Activated CD4-positive, alpha-beta T cell treated with anti-CD3 and anti-CD28 coated beads, Interleukin-2, Interleukin-4, amounts not matched to agents 100 ng/mL and 50 ng/mL, durations not matched to agents 16 hours and 8 hours (primary cell): ENCODE measurements around the gene C3orf22.

Source experiments
- DNase-seq: peaks from one replicate; pipeline ENCODE4 v3.0.0-alpha.2; 2020; ENCODE audit warnings: low spot score

Gene C3orf22

DNA sequence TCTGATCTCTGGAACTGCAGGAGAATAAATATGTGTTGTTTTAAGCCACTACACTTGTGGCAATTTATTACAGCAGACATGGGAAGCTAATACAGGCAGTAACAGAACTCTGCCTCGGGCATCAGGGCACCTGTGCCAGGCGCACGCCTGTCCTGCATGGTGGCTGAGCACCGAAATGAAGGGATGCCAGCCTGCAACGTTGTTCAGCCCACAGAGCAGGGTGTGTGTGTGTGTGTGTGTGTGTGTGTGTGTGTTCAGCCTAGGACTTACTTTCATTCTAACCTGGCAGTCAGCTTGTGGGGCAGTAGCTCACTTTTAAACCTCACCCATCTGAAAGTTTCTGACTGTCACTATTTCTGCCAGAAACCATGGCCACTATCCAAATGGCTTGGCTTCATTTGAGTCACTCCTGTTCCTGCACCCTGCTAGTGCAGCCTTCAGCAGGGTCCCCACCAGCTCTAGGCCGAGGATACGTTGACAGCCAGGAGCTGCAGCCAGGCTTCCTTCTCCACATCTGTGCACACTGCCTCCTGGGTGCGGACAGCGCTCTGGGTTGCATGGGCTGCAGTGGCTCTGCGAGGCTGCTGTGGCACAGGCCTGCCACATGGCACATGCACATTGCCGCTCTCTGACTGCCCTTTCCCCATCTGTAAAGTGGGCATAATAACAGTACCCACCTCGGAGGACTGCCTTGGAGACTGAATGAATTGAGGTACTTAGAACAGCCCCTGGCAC, 45.6 kb downstream of the C3orf22 start:
- no peak for DNase-seq

- DNase-seq: no peak
Measured at GRCh38 chr3:126512026-126512425, 46.7 kb downstream of the C3orf22 start.

DNA sequence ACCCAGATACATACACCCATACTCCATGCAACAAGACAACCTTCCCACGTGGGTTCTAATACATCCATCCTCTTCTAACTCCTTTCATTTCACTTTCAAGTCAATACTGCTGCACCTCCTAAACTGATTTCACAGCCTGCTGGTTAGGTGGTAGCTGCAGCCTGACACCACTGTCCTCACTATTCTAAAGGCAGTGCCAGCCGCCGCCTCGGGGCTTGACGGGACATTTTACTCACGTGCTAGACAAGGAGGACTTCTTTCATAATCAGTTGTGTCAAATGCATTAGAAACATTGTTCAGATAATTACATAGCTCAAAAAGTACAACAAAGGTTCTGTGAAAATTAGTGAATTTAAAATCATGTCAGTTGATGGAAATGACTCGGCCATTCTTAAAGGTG, 47.4 kb downstream of the C3orf22 start:
- no peak for DNase-seq

GRCh38 chr3:126510308-126510910, 48.3 kb downstream of the C3orf22 start:
- DNase-seq: no peak

DNA sequence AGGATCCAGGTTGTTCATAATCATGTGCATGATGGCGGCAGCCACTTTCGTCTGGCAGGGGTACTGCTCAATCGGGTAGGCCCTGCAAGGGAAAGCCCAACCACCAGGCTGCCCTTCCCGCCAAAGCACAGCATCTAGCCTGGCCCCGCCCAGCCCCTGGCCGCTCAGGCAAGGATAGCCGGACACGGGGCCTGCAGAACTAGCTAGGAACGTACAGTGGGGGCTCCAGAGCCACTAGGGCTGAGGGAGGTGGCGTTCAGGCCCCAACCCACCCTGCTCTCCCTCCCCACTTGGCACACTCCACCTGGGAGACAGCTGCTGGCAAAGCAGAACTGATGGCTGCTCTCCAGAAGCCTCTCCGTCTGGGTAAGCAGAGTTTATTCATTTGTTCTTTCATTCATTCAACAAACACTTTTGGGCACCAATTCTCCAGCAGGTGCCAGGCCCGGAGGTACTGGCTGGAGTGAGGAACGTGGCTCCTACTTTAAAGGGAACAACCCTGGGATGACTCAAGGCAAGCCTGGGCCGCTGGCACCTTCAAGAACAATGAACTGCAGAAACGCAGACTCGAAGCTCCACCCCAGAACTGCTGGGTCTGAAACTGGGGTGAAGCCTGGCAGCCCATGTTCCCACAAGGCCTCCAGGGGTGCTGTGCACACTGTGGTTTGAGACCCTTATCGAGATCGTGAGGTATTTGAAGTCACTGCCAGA, 49.0 kb downstream of the C3orf22 start:
- DNase-seq: no peak

- DNase-seq: no peak
Measured at GRCh38 chr3:126508564-126508964, 50.2 kb downstream of the C3orf22 start.

DNA sequence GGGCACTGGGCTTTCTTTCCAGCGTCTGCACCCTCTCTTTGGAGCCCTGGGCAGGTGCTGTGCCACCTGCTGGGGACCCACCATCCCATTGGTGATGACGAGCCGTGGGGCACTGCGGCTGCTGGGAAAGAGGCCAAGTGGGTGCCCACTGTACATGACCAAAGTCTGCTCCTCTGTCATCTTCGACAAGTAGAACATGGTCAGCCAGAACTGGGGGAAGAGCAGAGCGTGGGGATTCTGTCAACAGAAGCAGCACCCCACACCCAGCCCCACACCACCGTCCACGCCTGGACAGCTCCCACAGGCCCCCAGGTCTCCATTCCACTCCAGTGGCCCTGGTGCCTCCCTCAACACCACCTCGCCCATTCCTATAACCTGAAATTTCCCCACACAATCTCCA, 50.8 kb downstream of the C3orf22 start:
- DNase-seq: no peak

DNA sequence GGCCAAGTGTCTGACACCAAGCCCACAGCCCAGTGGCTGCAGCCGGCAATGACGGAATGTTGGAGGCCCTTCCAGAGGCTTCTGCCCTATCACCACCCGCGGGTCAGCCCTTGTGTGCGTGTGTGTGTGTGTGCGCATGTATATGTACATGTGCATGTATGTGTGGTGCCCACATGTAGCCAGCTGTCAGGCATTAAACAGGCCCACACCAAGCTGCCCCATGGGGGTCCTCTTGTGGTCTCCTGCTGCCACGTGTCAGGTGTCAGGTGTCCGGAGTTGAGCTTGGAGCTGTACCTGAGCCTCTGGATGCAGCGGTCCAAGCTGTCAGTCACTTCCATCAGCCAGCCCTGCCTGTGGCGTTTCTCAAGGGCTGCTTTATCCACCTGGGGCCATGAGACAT, 55.0 kb downstream of the C3orf22 start:
- DNase-seq: no peak

- no peak for DNase-seq
Measured at GRCh38 chr3:126502656-126503055, 56.1 kb downstream of the C3orf22 start.

DNA sequence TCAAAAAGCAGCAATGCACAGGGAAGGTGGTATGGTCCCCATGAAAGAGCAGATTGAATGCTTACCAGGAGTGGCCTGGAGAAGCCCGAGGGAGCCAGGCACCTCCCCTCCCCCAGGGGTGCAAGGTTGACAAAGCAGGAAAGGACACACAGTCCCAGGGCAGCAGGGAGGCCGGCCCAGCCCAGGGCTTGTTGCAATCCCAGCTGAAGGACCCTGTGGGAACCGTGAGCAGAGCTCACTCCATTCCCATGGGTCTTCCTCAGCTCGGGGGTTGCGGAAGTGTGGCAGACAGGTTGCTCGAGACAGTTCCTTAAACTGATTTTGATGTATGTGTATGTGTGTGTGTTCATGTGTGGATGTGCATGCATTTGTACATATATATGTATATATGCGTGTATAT, 57.0 kb downstream of the C3orf22 start:
- no peak for DNase-seq

GRCh38 chr3:126501054-126501453, 57.7 kb downstream of the C3orf22 start:
- no peak for DNase-seq

DNA sequence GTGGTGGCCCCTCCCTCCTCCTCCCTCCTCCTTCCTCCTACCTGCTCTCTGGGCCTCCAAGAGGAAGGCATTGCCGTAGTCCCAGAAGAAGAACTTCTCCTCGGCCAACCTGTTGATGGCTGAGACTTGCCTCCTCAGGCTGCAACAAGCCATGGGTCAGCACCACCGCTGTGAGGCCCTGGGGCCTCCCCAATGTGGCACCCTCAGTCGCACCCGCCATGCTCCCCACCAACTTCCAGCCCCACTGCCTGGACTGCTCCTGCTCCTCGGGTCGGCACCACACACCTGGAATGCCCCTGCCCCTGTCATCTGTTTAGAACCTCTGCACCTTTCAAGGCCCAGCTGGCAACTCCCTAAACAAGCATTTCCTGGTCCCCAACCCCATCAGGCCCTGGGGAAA, 58.7 kb downstream of the C3orf22 start:
- DNase-seq: no peak
